CD4-positive, alpha-beta T cell (primary cell): ENCODE measurements around the gene WASF3. TPM values are rescaled to one million over a fixed set of nuclear protein-coding genes. Genes with fewer than 3 reads are reported as not detected.

ENCODE experiments used
- ATAC-seq: fragments of 200-7000 bp; cut with Tn5 transposase; one replicate; pipeline ENCODE4 v1.10.0; 2022; ENCODE audit warnings: mild to moderate bottlenecking; ENCODE audit not compliant: poor library complexity
- CTCF ChIA-PET: fragments of 350-600 bp; sonication (Branson Sonifier 250); formaldehyde crosslinking; loops from one replicate; lab custom pipeline; 2021; ENCODE audit warnings: antibody characterized with exemption, inconsistent platforms; lab: Charles Lee
- POLR2A ChIA-PET: fragments of 350-600 bp; sonication (Branson Sonifier 250); formaldehyde crosslinking; loops from one replicate; lab custom pipeline; 2021; ENCODE audit warnings: antibody characterized with exemption, inconsistent platforms; lab: Charles Lee
- DNase-seq, 14 experiments: peaks; one replicate each; pipeline ENCODE4 v3.0.0-alpha.2; 2013 to 2020; ENCODE audit warnings: mixed read lengths in 2 of 14
- H3K27ac ChIP-seq, 2 donors: one replicate each; pipeline versions ENCODE4 v1.5.1 to v1.7.0; 2013; ENCODE audit warnings: low read length in 2 of 2, low read depth in 1 of 2, mild to moderate bottlenecking in 1 of 2
- H3K27me3 ChIP-seq, 2 experiments: 1 replicate in 1 of 2; 2 replicates in 1 of 2; pipeline versions ENCODE4 v1.6.1 to v1.7.0; 2013; ENCODE audit warnings: low read length in 2 of 2, control low read depth in 1 of 2, mild to moderate bottlenecking in 1 of 2, moderate library complexity in 1 of 2; ENCODE audit not compliant: insufficient read depth in 2 of 2, control insufficient read depth in 1 of 2
- H3K36me3 ChIP-seq: one replicate; pipeline ENCODE4 v1.6.1; 2013; ENCODE audit warnings: low read length, control low read depth; ENCODE audit not compliant: insufficient read depth
- H3K4me1 ChIP-seq: one replicate; pipeline ENCODE4 v1.6.1; 2013; ENCODE audit warnings: low read length, control low read depth; ENCODE audit not compliant: insufficient read depth
- H3K4me3 ChIP-seq: one replicate; pipeline ENCODE4 v1.5.1; 2013; ENCODE audit warnings: mild to moderate bottlenecking, low read length, moderate library complexity
- H3K9me3 ChIP-seq, 2 experiments: 1 replicate in 1 of 2; 2 replicates in 1 of 2; pipeline versions ENCODE4 v1.6.1 to v1.7.0; 2013; ENCODE audit warnings: low read length in 2 of 2, mild to moderate bottlenecking in 2 of 2, control low read depth in 1 of 2, moderate library complexity in 1 of 2; ENCODE audit not compliant: control insufficient read depth in 1 of 2, insufficient read depth in 1 of 2
- H3K27ac Mint-ChIP-seq: one replicate; pipeline ENCODE4 v1.8.0; 2020; ENCODE audit warnings: mixed read lengths
- H3K27me3 Mint-ChIP-seq: one replicate; pipeline ENCODE4 v1.8.0; 2021; ENCODE audit warnings: mixed read lengths
- H3K36me3 Mint-ChIP-seq: one replicate; pipeline ENCODE4 v1.8.0; 2021; ENCODE audit warnings: low read depth, mixed read lengths
- H3K4me1 Mint-ChIP-seq: one replicate; pipeline ENCODE4 v1.8.0; 2021; ENCODE audit warnings: low read depth, mixed read lengths
- H3K4me3 Mint-ChIP-seq: one replicate; pipeline ENCODE4 v1.8.0; 2020; ENCODE audit warnings: mild to moderate bottlenecking, mixed read lengths
- H3K9me3 Mint-ChIP-seq: one replicate; pipeline ENCODE4 v1.8.0; 2020; ENCODE audit warnings: mixed read lengths
- intact Hi-C, 2 experiments: fragments of 100-400 bp; cut with DNase I in 1 of 2; cut with micrococcal nuclease in 1 of 2; formaldehyde crosslinking; loops; one replicate each; pipeline versions ENCODE4 v1.15.1 to v1.9.0; 2023 to 2025; cut with DNase I, micrococcal nuclease
- total RNA-seq, 174 experiments: library from RNA in 2 of 174; stranded (reverse) in 2 of 174; gene quantifications; one replicate each; pipeline ENCODE4 v1.2.3 and lab custom pipeline; 2021 to 2026
- TF ChIP-seq, protein P1 (sequence below): fragments of 200-600 bp; IDR thresholded peaks from one replicate; pipeline ENCODE4 v1.8.0; 2022; ENCODE audit warnings: antibody characterized with exemption, mild to moderate bottlenecking

WASF3 gene
- total RNA-seq, 2 experiments from 2014 or later: 0.08 TPM; not detected in 1

DNA sequence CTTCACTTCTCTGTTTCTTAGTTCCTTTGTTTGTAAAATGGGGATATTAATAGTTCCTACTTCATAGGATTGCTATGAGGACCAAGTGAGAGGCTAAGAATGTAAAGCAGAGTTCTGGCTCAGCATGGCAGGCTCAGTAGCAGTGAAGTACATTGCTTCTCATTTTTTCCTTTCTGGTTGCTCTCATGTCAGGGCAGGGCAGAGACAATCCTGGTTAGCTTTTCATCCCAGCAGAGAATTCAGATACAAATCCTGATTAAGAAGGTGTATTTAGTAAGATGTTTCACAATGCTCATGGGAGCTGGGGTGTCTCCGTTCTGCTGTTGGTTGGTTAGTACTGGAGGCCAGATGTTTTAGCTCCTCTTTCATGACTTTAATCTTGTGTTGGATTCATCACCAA is 42.9 kb downstream of the WASF3 start:
- Mint-ChIP-seq H3K4me3 (no peak overlapping the region), H3K27ac (no peak overlapping the region), H3K4me1 (no peaks in the 10 kb centered on the region), H3K27me3 (peaks cover 24% of the 10 kb centered on the region), H3K9me3 (peaks cover 6% of the 10 kb centered on the region), H3K36me3 (no peaks in the 10 kb centered on the region)
- H3K27ac ChIP-seq: no peak overlapping the region
- TF ChIP-seq, protein P1, sequence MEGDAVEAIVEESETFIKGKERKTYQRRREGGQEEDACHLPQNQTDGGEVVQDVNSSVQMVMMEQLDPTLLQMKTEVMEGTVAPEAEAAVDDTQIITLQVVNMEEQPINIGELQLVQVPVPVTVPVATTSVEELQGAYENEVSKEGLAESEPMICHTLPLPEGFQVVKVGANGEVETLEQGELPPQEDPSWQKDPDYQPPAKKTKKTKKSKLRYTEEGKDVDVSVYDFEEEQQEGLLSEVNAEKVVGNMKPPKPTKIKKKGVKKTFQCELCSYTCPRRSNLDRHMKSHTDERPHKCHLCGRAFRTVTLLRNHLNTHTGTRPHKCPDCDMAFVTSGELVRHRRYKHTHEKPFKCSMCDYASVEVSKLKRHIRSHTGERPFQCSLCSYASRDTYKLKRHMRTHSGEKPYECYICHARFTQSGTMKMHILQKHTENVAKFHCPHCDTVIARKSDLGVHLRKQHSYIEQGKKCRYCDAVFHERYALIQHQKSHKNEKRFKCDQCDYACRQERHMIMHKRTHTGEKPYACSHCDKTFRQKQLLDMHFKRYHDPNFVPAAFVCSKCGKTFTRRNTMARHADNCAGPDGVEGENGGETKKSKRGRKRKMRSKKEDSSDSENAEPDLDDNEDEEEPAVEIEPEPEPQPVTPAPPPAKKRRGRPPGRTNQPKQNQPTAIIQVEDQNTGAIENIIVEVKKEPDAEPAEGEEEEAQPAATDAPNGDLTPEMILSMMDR: no peak
- no peak for DNase-seq
- POLR2A ChIA-PET: no interaction called here
- ATAC-seq: no peak
- no peak overlapping the region for H3K4me3 ChIP-seq
- CTCF ChIA-PET: no interaction called here
- intact Hi-C loops: no loop called here
- H3K27me3 ChIP-seq: peaks cover 0 to 4% of the 10 kb centered on the region in 2 experiments
- H3K9me3 ChIP-seq: peaks cover 0 to 10% of the 10 kb centered on the region in 2 experiments
- H3K4me1 ChIP-seq: no peaks in the 10 kb centered on the region
- H3K36me3 ChIP-seq: no peaks in the 10 kb centered on the region

DNA sequence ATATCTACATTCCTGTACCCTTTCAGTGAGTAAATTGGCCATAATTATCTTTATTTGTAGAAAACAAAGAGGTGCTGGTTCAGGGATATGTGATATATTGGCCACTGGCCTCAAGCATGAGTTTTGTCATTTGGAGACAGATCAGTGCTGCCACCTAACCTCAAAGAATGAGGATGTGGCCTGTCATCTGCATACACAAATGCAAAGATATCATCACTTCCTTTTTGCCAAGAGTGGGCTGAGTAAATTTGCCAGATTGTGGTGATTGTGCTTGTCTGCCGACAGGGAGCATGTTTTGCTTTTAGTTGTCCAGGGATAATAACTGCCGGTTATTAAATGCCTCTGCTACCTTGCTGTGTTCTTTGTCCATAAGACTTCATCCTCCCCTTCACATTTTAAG is 44.2 kb downstream of the WASF3 start:
- Mint-ChIP-seq H3K27ac (no peak overlapping the region), H3K9me3 (peaks cover 3% of the 10 kb centered on the region), H3K36me3 (no peaks in the 10 kb centered on the region), H3K4me1 (no peaks in the 10 kb centered on the region), H3K27me3 (peaks cover 24% of the 10 kb centered on the region), H3K4me3 (no peak overlapping the region)
- CTCF ChIA-PET: no interaction called here
- DNase-seq (peak in 1 of 14 experiments; percentile 1), ATAC-seq (no peak)
- peaks cover 0 to 10% of the 10 kb centered on the region in 2 experiments for H3K9me3 ChIP-seq
- no peaks in the 10 kb centered on the region for H3K4me1 ChIP-seq
- no peak overlapping the region for H3K4me3 ChIP-seq
- H3K36me3 ChIP-seq: no peaks in the 10 kb centered on the region
- H3K27ac ChIP-seq: no peak overlapping the region
- TF ChIP-seq, protein P1: no peak
- intact Hi-C loops: no loop called here
- POLR2A ChIA-PET: no interaction called here
- H3K27me3 ChIP-seq: no peaks in the 10 kb centered on the region

DNA sequence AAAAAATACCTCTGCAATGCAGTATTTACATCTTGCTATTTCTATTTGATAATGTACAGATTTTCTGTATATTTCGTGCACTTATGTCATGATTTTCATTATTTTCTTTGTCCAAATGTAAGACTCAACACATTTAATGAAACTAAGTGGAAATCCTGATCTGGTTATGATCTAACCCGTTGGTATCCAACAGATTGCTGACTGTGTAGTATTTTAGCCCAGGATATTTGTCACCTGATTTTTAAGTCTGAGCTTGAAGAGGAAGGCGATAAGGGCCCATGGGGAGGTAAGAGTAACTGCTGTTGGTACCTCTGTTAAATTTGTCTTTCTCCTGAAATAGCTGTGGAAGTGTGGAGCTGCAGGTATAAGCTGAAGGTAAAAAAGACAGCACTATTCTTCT is 45.3 kb downstream of the WASF3 start:
- H3K4me1 Mint-ChIP-seq: no peaks in the 10 kb centered on the region
- H3K4me3 ChIP-seq: no peak overlapping the region
- H3K4me3 Mint-ChIP-seq: no peak overlapping the region
- H3K9me3 Mint-ChIP-seq: no peaks in the 10 kb centered on the region
- H3K9me3 ChIP-seq: peaks cover 0 to 5% of the 10 kb centered on the region in 2 experiments
- no peak for ATAC-seq
- no peaks in the 10 kb centered on the region for H3K36me3 ChIP-seq
- TF ChIP-seq, protein P1: no peak
- intact Hi-C loops: no loop called here
- CTCF ChIA-PET: no interaction called here
- no peaks in the 10 kb centered on the region for H3K36me3 Mint-ChIP-seq
- no peak for DNase-seq
- no peak overlapping the region for H3K27ac ChIP-seq
- H3K27ac Mint-ChIP-seq: no peak overlapping the region
- POLR2A ChIA-PET: interaction anchor here (1.6 kb wide), 1 partner anchor 9 kb away, joined by 5 read pairs; no protein-coding TSS in a partner anchor
- H3K27me3 ChIP-seq: no peaks in the 10 kb centered on the region
- no peaks in the 10 kb centered on the region for H3K4me1 ChIP-seq
- H3K27me3 Mint-ChIP-seq: peaks cover 24% of the 10 kb centered on the region
